NCI-H2196 (cell line): ENCODE data around the gene MVB12B.
A peak's percentile ranks its signal among the peaks of the same experiment; 100 is the strongest.

Source experiments
- DNase-seq: peaks from one replicate; lab custom pipeline; 2025; ENCODE audit not compliant: unreplicated experiment; lab: John Stamatoyannopoulos, UW

The MVB12B gene

DNA sequence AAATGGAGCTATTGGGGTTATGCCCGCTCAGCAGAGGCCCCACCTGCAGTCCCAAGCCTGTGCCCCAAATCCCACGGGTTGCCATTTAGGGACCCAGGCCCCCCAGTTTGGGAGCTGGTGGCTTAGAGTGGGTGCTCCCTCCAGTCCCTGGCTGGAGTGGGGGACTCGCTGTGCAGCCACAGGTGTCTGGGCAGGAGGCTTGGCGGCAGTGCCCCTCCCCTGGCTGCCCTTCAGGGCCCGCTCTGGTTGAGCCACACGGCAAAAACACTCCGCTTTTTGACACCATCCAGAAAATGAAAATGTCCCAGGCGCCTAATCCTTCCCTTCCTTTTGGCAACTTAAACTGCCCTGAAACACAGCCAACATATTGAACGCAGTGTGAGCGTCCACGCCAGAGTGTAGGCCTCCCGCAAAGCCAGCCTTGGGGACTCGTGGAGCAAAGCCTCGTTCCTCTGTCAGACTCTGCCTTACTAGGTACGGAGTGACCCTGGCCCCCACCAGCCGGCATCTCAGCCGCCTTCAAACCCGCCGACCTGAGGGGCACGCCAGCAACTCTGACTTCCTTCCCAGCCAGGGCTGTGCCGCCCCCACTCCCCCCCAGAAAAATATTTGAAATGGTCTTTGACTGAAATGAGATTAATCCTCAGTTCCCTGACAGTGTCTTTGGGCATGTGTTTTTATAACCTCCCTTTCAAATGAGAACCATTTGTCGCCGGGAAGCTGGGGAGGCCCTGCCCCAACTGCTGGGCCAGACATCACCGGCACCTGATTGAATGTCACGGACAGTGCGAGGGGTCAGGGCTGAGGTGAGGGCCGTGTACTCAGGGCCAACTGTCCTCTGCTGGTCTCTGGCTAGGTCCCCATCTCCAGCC lies 188.6 kb downstream of the MVB12B start:
- DNase-seq: no peak

- no peak for DNase-seq
Observed at GRCh38 chr9:126515873-126516505, 189.4 kb downstream of the MVB12B start.

GRCh38 chr9:126516561-126516935 lies 189.9 kb downstream of the MVB12B start:
- no peak for DNase-seq

GRCh38 chr9:126516936-126517832 lies 190.6 kb downstream of the MVB12B start:
- DNase-seq: peak; percentile 27

DNA sequence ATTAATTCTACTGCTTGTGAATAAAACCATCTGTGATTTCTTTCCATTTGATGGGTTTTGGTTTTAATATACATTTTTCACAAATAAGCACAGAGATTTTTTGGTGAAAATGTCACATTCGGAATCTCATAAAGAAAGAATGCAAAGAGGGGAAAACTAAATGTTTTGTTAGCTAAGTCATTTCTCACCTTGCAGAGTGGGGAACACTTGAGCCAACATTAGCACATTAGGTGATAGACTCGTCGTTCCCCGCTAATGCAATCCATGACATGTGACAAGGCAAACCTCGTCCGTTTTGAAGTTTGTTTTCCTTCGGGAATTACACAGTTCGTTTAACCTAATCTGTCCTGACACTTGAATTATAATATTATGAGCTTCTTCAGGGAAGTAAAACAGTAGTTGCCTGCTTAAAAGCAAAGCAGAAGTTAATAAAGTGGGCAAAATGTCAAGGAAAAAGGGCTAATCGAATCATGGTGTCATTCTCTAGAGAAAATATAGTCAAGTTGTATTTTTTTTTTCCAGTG lies 191.3 kb downstream of the MVB12B start:
- DNase-seq: no peak

DNA sequence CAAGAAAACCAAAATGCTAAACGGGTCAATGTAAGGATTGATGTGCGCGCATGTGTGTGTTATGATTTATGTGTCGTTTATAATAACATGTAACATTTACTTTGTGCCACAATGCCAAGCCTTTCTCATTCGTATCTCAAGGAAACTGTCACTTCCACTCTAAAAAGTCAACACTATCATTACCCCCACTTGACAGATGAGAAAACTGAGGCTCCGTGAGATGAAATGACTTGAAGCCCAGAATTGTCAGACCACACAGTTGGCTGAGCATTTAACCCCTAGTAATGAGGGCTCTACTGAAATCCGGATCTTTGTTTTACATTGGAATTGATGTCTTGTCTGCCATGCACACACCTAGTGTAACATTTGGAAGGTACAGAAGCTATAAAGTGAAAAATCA lies 192.1 kb downstream of the MVB12B start:
- no peak for DNase-seq

DNA sequence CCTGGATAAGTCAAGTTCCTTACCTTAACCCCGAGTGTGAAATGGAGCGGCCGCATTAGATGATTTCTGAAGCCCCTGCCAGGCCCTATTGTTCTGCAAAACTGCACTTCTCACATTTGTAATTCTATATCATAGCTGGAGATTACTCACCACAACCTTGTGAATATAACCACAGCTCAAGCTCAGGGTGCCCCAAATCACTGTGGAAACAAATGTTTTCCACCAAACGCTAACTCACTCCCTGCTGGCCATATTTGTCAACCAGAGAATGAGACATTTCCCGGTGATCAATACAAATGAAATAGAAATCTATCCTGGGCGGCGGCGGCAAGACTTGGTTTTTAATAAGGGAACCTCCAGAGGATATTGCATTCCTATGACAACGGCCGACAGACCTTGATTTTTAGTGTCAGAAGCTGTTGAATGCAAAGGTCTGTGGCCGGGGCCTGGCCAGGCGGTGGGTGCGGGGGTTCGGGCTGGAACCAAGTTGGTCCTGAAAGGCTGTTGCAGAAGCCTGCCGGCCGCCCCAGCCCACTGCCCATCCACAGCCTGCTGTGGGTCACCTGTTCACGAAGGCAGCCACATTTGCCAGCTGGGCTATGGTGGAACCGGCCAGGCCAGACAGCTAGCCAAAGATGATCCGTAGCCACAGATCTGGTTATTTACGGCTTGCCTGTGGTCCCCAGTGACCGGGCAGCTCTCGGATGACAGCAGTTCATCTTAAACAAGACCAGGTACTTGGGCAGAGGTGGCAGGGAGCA lies 193.2 kb downstream of the MVB12B start:
- DNase-seq: no peak

- DNase-seq: no peak
Observed at GRCh38 chr9:126520453-126520852, 193.8 kb downstream of the MVB12B start.

- no peak for DNase-seq
Observed at GRCh38 chr9:126521089-126521488, 194.5 kb downstream of the MVB12B start.

DNA sequence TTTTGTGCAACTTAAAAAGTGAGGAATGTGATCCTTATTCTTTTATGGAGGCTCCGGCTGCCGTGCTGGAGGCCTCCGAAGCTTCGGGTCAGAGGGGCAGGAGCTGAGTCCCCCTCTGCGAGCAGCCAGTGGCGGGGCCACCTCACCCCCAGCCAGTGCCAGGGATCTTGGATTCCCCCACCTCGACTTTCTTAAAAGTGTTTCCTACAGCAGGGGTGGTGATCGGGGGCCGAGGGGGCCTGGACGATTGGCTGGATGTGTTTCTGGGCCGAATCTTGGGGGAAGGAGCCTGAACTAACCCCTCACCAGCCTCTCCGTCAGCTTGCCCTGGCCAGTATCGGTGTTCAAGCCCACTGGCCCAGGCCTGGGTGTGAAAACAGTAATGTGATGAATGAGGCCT lies 194.9 kb downstream of the MVB12B start:
- no peak for DNase-seq

- DNase-seq: no peak
Observed at GRCh38 chr9:126521976-126522590, 195.5 kb downstream of the MVB12B start.

GRCh38 chr9:126522612-126523356 lies 196.2 kb downstream of the MVB12B start:
- no peak for DNase-seq

DNA sequence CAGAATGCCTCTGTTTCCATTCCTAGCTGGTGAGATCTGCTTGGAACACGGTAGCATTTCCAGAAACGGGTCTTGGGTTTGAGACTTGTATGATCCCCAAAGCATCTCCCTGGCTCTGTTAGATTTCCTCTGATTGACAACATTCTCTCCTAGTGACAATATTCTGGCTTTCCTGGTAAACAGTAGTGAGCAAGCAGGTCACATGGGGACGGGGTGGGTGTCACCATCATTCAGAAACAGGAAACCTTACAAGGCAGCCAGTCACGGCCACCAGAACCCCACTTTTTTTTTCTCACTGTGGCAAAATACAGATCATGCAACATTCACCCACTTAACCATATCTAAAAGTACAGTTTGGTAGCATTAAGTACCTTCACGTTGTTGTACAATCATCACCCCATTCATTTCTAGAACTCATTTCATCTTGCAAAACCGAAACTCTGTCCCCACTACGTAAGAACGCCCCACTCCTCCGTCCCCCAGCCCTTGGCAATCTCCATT lies 197.0 kb downstream of the MVB12B start:
- no peak for DNase-seq

GRCh38 chr9:126524353-126525077 lies 197.9 kb downstream of the MVB12B start:
- DNase-seq: no peak

- no peak for DNase-seq
Observed at GRCh38 chr9:126526218-126527108, 199.8 kb downstream of the MVB12B start.

DNA sequence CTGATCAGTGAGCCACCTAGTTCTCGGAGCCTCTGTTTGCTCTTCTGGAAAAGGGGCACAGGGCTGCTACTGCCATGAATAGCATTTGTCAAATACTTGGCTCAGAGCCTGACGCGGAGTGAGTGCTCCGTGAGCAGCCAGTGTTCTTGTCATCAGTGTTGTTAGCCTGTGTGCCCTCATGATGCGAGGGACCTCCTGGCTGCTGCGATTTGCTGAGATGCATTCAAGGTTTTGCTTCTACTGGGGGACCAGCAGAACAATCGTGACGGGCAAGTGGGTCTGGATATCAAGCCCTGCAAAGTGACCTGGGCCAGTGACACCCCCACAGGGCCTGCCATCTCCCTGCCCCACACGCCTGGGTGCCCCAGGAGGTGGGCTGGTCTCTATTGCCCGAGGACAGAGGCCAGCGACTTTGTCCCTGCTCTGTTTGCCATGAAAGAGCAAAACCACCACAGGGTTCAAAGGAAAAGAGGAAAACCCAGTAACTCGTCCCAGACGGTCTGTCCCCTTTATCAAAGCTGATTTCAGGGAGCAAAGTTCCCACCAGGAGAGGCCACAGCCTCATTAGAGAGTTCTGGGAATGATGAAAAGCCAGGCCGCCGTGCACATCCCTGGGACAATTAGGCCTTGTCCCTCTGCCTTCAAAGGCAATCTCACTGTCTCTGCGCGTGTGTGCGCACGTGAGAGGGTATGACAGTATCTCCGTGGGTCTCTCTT lies 200.6 kb downstream of the MVB12B start:
- no peak for DNase-seq

GRCh38 chr9:126528111-126528510 lies 201.5 kb downstream of the MVB12B start:
- DNase-seq: no peak
